ENCODE data around the gene ERO1B. TPM values are rescaled to one million over a fixed set of nuclear protein-coding genes. Genes with fewer than 3 reads are reported as not detected.

Gene ERO1B
- polyA plus RNA-seq, 4 donors: 10.3 to 15.2 (median 12.7) TPM

DNA sequence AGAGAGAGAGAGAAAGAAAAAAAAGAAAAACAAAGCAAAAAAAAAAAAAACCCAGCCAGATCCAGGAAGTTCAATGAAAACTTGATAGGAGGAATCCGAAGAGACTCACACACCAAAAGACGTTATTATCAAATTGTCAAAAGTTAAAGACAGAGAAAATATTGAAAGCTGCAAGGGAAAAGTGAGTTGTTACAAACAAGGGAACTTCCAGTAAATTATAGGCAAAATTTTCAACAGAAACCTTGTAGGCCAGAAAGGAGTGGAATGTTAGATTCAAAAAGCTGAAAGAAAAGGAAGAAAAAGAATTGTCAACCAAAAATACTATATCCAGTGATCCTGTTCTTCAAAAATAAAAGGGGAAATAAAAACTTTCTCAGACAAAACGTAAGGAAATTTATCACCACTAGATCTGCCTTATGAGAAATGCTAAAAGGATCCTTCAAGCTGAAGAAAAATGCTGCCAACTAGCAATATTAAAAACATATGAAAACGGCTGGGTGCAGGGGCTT, 23.6 kb downstream of the ERO1B start:
- DNase-seq (ENCODE audit: low read depth in 4 of 4, low spot score in 2 of 4): no peak

DNA sequence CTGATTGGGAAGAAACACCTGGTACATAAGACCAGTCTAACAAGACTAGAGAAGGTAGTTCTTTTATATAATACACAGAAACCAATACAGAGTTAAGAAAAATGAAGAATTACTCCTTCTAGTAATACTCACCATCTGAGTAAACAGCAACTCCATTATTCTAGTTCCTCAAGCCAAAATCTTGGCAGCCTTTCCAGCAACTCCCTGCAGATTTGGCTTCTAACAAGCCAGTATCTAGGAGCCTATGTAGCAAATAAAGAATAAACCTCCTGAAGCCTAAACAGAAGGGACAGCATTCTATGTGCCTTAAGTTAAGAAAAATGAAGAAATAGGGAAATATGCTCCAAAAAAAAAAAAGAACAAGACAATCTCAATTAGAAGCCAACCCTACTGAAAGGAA, 24.5 kb downstream of the ERO1B start:
- DNase-seq (ENCODE audit: low read depth in 4 of 4, low spot score in 2 of 4): no peak

DNA sequence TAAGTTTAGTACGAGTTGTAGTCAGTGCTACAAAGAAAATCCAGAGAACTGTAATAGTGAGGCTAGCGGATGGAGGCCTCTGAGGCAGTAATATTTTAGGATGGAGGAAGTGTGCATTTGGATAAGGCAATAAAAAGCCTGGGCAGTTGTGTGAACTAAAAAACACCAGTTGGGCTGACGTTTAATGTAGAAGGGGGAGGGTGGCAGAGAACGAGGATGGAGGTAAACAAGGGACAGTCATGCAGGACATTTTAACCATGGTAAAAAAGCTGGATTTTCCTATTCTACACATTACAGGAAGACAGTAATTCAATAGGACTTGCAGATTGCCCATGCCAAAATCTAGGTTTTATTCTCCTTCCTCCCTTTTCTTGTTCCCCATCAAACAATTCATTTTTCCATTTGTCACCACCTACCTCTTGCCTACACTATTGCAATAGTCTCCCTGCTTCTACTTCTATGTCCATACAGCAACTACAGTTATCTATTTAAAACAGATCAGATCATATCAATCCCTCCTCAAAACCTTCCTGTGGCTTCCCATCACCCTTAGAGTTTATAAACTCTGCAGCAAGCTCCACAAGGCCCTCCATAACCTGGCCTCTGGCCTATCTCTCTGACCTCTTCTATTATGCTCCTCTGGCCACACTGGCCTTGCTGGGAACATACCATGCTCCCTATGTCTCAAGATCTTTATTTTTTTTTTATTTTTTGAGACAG, 27.7 kb downstream of the ERO1B start:
- DNase-seq (ENCODE audit: low read depth in 4 of 4, low spot score in 2 of 4): no peak

DNA sequence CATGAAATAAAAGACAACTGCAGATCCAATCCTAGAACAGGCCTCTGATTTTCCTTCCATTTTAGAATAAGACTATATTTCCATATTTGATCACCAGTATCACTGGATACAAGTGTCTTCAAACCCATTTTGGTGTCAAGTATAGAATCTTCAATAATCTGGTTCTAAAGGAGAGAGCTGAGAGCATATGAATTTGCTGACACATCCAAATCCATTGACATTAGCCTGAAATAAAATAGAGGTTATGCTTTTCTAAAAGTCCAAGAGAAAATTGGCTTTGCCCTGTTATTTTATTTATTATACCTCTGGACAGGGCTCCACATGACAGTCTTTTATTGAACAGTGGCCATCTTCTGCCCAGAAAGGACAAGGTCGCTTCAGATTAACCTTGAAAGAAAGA, 28.6 kb downstream of the ERO1B start:
- no peak for DNase-seq (ENCODE audit: low read depth in 4 of 4, low spot score in 2 of 4)

- no peak for DNase-seq (ENCODE audit: low read depth in 4 of 4, low spot score in 2 of 4)
Observed at GRCh38 chr1:236251587-236251986, 30.2 kb downstream of the ERO1B start.

DNA sequence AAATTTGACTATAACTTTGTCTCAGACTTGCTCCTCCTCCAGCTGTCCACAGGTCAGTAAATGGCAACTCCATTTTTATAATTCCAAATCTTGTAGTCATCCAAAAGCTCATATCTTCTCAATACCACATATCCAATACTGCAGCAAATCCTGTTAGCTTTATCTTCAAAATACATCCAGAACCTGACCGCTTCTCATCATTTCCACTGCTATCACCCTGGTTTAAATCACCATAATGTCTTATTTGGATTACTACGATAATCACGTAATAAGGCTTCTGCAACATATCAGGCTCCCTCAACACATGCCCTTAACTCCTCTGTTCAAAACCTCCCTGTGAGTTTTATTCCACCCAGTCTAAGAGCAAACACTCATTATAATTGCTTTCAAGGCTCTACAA, 34.5 kb downstream of the ERO1B start:
- no peak for DNase-seq (ENCODE audit: low read depth in 4 of 4, low spot score in 2 of 4)

DNA sequence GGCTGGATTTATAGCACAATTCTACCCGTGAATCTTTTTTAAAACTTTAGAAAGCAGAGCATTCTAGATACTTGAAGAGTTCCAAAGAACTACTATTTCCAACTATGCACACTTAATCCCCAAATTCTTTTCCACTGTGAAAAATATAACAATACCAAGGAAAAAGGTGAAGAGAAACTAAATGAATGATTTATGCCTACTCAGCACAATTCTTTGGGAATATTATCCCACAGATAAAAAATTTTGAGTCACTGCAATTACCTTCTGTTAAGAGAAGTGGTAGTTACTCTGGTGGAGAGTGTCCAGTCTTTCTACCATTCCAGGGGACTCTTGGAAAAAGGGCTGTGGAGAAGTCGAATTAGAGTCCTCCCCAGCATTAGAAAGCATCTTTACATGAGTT, 39.2 kb downstream of the ERO1B start:
- DNase-seq (ENCODE audit: low read depth in 4 of 4, low spot score in 2 of 4): no peak

DNA sequence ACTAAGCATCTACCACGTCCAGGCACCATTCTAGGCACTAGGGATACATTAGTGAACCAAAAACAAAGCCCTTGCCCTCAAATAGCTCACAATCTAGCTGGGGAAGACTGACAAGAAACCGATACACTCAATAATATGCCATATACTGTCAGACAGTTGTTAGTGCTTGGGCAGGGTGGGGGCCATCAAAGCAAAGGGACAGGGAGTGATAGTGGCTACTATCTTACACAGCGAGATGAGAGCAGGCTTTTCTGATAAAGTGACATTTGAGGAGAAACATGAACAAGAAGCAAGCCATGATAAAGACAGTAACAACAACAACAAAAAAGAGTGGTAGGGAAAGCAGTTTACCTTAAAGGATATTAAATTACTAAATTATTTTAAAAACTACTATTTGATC, 41.1 kb downstream of the ERO1B start:
- DNase-seq (ENCODE audit: low read depth in 4 of 4, low spot score in 2 of 4): no peak

- no peak for DNase-seq (ENCODE audit: low read depth in 4 of 4, low spot score in 2 of 4)
Observed at GRCh38 chr1:236239092-236239585, 42.6 kb downstream of the ERO1B start.

- no peak for DNase-seq (ENCODE audit: low read depth in 4 of 4, low spot score in 2 of 4)
Observed at GRCh38 chr1:236235116-236235515, 46.6 kb downstream of the ERO1B start.

DNA sequence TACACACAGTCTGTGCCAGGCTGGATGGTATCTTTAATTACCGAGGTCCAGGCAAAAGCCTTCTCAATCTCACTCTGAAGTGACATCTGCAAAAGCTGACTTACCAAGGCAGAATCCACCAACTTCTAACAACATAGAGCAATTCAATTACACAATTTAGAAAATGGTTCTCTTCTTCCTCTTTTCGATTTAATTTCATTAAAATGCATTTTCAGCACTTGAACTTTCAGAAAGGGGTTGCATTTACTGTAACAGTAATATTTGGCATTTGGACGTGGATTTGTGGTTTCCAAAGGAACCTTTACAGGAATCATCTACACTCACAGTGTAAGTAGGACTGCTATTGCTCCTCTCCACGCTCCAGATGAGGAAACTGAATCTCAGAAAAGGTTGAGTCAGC, 53.3 kb downstream of the ERO1B start:
- no peak for DNase-seq (ENCODE audit: low read depth in 4 of 4, low spot score in 2 of 4)

GRCh38 chr1:236222632-236223031, 59.1 kb downstream of the ERO1B start:
- DNase-seq (ENCODE audit: low read depth in 4 of 4, low spot score in 2 of 4): no peak

DNA sequence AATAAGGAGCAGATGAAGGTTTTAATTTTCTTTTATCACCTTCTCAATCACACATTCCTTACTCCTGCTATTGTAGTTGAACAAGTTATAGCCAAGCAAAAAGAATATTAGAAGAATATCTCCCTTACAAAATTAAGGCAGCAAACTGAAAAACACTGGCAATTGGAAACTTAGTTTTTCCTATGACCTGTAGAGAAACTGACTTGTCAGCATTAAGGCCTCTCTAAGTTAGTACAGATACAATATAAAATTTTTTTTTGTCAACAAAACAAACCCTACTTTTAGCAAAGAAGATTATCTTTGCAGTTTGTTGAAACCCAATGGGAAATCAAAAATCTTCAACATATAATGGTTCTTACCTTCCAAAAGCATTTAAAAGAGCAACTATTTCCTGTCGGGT, 61.3 kb downstream of the ERO1B start:
- no peak for DNase-seq (ENCODE audit: low read depth in 4 of 4, low spot score in 2 of 4)

GRCh38 chr1:236214761-236215160, 67.0 kb downstream of the ERO1B start:
- DNase-seq (ENCODE audit: low read depth in 4 of 4, low spot score in 2 of 4): no peak

DNA sequence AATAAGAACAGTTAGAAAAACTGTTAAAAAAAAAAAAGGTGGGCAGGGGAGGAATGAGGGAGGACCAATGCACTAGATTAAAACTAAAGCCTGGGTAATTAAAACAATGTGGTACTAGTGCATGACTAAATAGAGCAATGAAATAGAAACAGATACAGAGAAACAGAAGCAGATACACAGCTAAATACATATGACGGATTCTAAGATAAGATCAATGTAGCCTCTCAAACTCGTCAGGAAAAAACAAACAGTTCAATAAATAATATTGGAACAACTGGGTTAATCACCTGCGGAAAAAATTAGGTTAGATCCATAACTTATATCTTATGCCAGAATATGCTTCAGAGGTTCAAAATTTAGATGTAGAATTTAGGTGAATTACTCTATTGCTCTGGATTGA, 68.2 kb downstream of the ERO1B start:
- DNase-seq (ENCODE audit: low read depth in 4 of 4, low spot score in 2 of 4): no peak

GRCh38 chr1:236211815-236212214, 69.9 kb downstream of the ERO1B start:
- no peak for DNase-seq (ENCODE audit: low read depth in 4 of 4, low spot score in 2 of 4)

DNA sequence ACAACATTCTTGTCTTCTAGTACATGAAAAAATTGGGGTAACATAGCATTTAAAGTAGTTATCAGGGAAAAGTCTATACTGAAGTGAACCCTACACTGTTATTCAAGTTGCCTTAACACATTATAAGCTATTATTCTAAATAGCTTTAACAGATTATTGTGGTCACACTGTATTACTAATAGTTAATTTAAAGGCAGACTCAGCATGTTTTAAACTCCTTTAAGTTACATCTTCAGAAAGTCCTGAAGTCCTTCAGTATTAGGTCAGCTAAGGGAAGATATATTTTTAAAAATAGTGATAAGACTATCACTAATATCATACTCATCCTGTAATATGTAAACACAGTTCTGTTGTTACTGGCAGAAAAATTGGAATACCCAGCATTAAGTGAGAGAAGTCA, 72.0 kb downstream of the ERO1B start:
- DNase-seq (ENCODE audit: low read depth in 4 of 4, low spot score in 2 of 4): no peak

- no peak for DNase-seq (ENCODE audit: low read depth in 4 of 4, low spot score in 2 of 4)
Observed at GRCh38 chr1:236209185-236209584, 72.6 kb downstream of the ERO1B start.

DNA sequence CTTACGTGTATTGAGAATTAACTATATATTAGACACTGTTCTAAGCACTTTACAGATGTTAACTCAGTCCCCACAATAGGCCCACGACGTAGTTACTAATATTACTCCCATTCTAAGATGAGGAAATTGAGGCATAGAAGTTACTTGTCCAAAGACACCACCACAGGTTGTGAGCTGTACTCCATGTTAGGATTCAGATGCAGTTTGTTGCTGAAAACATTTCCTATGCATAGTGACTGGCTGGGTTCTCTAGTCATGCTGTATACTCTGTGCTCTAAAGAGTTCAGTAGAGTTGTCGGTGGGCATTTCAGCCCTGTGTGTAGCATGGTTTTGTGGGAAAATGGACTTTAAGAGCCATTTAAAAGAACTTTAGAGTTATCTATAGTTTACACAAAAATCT, 74.2 kb downstream of the ERO1B start:
- no peak for DNase-seq (ENCODE audit: low read depth in 4 of 4, low spot score in 2 of 4)

DNA sequence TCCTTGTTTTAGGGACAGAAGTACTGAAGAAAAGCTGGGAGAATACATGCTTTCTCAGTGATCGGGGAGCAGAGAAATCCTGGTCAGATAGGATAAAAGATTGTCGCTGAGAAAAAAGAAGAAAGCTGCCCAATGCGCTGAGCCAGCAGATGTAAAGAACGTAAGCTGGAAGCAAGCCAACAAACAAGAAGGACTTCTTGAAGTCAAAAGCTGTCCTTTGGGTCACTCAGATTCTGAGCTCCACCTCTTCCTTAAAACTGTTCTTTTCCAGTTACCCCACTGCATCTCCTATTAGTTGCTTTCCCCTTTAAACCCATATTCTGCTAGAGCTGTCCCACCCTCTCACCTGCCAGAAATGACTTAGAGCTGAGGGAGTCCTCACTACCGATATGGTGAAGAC, 74.6 kb downstream of the ERO1B start:
- DNase-seq (ENCODE audit: low read depth in 4 of 4, low spot score in 2 of 4): no peak

DNA sequence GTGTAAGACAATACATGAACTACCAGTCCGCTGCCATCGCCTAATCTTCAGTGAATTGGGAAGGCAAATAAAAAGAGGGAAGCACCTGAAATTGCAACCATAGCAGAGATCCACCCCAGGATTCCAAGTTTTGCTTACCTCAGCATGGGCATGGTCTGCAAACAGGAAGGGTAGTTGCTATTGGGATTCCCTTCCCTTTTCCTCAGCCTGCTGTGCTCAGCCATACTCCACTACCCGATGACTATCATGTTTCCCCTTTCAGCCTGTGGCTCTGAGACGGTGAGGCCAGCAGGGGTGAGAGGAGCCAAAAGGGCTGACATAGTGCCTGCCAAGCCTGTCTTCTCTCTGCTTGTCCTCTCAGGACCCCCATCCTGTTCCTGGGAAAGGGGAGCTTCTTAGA, 75.2 kb downstream of the ERO1B start:
- DNase-seq (ENCODE audit: low read depth in 4 of 4, low spot score in 2 of 4): no peak

- DNase-seq (ENCODE audit: low read depth in 4 of 4, low spot score in 2 of 4): no peak
Observed at GRCh38 chr1:236204656-236205055, 77.1 kb downstream of the ERO1B start.

GRCh38 chr1:236204039-236204438, 77.7 kb downstream of the ERO1B start:
- no peak for DNase-seq (ENCODE audit: low read depth in 4 of 4, low spot score in 2 of 4)
